ENCODE data around the gene BCAN.
A peak's percentile ranks its signal among the peaks of the same experiment; 100 is the strongest.

BCAN gene

GRCh38 chr1:156644146-156644545 is 2.2 kb downstream of the BCAN start:
- FAIRE-seq = no peak
- no peak for DNase-seq (ENCODE audit: low spot score)

- FAIRE-seq = no peak
- DNase-seq (ENCODE audit: low spot score) = no peak
These were observed 2.7 kb downstream of the BCAN start for GRCh38 chr1:156644640-156645039.

GRCh38 chr1:156645056-156645455 is 3.1 kb downstream of the BCAN start:
- DNase-seq (ENCODE audit: low spot score) (no peak), FAIRE-seq (no peak)

GRCh38 chr1:156645666-156646065 is 3.7 kb downstream of the BCAN start:
- no peak for DNase-seq (ENCODE audit: low spot score)

GRCh38 chr1:156646738-156647211 is 4.9 kb downstream of the BCAN start:
- DNase-seq (ENCODE audit: low spot score) = no peak
- FAIRE-seq = no peak

More at GRCh38 chr1:156645666-156646065, 3.7 kb downstream of the BCAN start:
- FAIRE-seq = no peak

GRCh38 chr1:156647351-156647750 is 5.4 kb downstream of the BCAN start:
- DNase-seq (ENCODE audit: low spot score) (no peak), FAIRE-seq (no peak)

- no peak for FAIRE-seq
- DNase-seq (ENCODE audit: low spot score) = no peak
These were observed 6.6 kb downstream of the BCAN start for GRCh38 chr1:156648496-156648895.

GRCh38 chr1:156648951-156649350 is 7.0 kb downstream of the BCAN start:
- FAIRE-seq = no peak
- peak; percentile 10 for DNase-seq (ENCODE audit: low spot score)

- FAIRE-seq (no peak), DNase-seq (ENCODE audit: low spot score) (no peak)
These were observed 10.4 kb downstream of the BCAN start for GRCh38 chr1:156652131-156652991.

GRCh38 chr1:156652992-156653355 is 11.1 kb downstream of the BCAN start:
- DNase-seq (ENCODE audit: low spot score) (no peak), FAIRE-seq (no peak)

- DNase-seq (ENCODE audit: low spot score) (no peak), FAIRE-seq (no peak)
These were observed 12.8 kb downstream of the BCAN start for GRCh38 chr1:156654700-156655099.

- no peak for DNase-seq (ENCODE audit: low spot score)
- FAIRE-seq = no peak
These were observed 13.4 kb downstream of the BCAN start for GRCh38 chr1:156655151-156655903.

- FAIRE-seq = no peak
These were observed 14.1 kb downstream of the BCAN start for GRCh38 chr1:156655904-156656516.

GRCh38 chr1:156656806-156657740 is 15.2 kb downstream of the BCAN start:
- no peak for FAIRE-seq
- peak; percentile 21 for DNase-seq (ENCODE audit: low spot score)

More at GRCh38 chr1:156655904-156656516, 14.1 kb downstream of the BCAN start:
- DNase-seq (ENCODE audit: low spot score) = no peak

GRCh38 chr1:156657741-156658319 is 15.9 kb downstream of the BCAN start:
- no peak for FAIRE-seq

GRCh38 chr1:156658496-156658895 is 16.6 kb downstream of the BCAN start:
- FAIRE-seq (no peak), DNase-seq (ENCODE audit: low spot score) (no peak)

More at GRCh38 chr1:156657741-156658319, 15.9 kb downstream of the BCAN start:
- DNase-seq (ENCODE audit: low spot score) = no peak

- DNase-seq (ENCODE audit: low spot score) = no peak
- FAIRE-seq = no peak
These were observed 17.1 kb downstream of the BCAN start for GRCh38 chr1:156658945-156659574.

GRCh38 chr1:156659661-156659987 is 17.7 kb downstream of the BCAN start:
- DNase-seq (ENCODE audit: low spot score) (no peak), FAIRE-seq (no peak)

- DNase-seq (ENCODE audit: low spot score) = peak; percentile 95
- peak; percentile 21 for FAIRE-seq
These were observed 18.3 kb downstream of the BCAN start for GRCh38 chr1:156659988-156660751.

Data from RCC 7860 (cell line).